AG09319 (cell line): ENCODE results near the gene OR2AG2.
A peak's percentile ranks its signal among the peaks of the same experiment; 100 is the strongest.
"Not testable (repeated sequence)": the region's sequence is repeated elsewhere in the genome, so short reads cannot be mapped to it uniquely, and the experiment has no call there.

Experiments used
- DNase-seq: peaks from one replicate; pipeline ENCODE4 v3.0.0-alpha.2; 2010; ENCODE audit warnings: low read depth; ENCODE audit errors: extremely low read depth
- CTCF ChIP-seq: IDR thresholded peaks from 2 replicates; pipeline ENCODE4 v1.5.1; 2011; ENCODE audit warnings: low read depth, mild to moderate bottlenecking, inconsistent platforms, low read length, moderate library complexity

The OR2AG2 gene

GRCh38 chr11:6771926-6772893 lies at the start of gene OR2AG2:
Gene OR2AG2 (minus strand): TSS chr11:6771976. CDS start chr11:6768957, 3,019 bp downstream.
- DNase-seq: no peak
- TF ChIP-seq CTCF: no peak

DNA sequence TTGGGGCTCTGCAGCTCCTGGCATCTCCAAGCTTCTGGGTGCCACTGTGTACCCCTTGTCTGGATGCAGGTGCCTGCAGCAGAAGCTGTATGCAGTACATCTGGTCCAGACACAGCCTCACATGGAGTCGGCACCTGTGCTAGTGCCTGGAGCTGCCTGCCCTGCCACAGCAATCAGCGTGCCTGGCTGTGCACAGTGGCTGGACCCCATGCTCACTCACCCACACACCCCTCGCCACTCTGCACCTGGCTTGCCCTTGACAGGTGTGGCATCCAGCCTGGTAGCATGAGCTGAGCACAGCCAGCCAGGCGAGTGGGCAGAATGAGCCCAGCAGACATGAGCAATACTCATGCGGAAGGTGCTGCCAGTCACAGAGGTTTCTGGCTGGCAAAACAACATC lies 47.2 kb upstream of the OR2AG2 start:
- no peak for DNase-seq
- no peak for TF ChIP-seq CTCF

DNA sequence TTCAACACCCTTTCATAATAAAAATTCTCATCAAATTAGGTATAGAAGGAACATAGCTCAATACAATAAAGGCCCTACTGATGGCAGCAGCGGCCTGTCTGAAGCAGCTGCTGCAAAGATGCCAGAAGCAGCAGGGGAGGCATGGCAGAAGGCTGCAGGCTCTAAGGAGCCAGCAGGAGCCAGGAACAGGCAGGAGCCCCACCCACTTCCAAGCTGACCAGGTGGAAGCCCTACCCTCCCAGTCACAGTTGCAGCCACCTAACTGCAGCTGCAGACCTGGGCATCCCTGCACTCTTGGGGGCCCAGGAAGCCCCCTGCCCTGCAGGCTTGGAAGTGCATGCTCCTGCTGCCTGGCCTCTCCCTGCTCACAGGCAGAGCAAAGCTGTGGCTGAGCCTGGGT lies 45.9 kb upstream of the OR2AG2 start:
- TF ChIP-seq CTCF: no peak
- no peak for DNase-seq

DNA sequence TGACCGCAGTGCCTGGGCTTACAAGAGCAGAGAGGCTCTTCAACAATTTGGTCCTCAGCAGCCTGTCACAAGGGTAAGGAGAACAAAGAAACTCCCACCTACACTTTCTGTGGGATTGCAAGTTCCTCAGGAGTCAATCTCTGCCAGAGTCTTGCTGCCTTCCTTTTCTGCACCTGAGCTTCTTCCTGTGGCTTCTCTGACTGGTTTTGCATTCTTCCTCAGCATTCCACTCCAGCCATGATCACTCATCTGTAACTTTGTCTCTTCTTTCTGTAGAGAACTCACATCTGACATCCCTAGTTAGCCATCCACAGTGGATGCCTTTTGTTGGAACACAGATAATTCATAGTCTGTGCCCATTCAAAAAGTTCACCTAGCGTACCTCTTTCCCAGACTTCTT lies 41.9 kb upstream of the OR2AG2 start:
- DNase-seq: no peak
- no peak for TF ChIP-seq CTCF

- TF ChIP-seq CTCF: peak; percentile 94
- no peak for DNase-seq
Observed at GRCh38 chr11:6812390-6813005, 40.7 kb upstream of the OR2AG2 start.

GRCh38 chr11:6801075-6801474 lies 29.3 kb upstream of the OR2AG2 start:
- DNase-seq: not testable (repeated sequence)

DNA sequence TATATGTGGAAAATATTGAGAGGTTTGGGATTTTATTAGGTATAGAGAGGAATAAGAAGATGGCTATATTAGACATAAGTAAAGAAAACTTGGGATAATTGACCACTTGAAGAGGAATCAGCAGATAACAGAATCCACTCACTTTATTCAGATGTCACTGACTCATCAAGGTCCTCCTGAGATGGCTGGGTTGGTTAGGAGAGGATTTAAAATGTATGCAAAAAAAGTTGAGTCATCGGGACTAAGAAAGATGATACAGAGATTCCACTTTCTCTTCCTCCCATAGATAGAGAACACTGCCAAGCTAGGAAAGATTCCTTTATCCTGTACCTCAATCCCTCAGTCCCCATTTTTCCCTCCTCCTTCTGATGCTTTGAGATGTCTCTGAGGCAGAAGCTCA lies 27.6 kb upstream of the OR2AG2 start, which contains the start of gene OR6A2:
Gene OR6A2, minus strand, starts transcription at position 288 of the 400 bp plus-strand sequence. CDS start 3,981 bp downstream, outside the sequence.
- TF ChIP-seq CTCF: no peak
- DNase-seq: no peak
